Calu3 (cell line): ENCODE data around the gene CCT6A. TPM values are rescaled to one million over a fixed set of nuclear protein-coding genes. Genes with fewer than 3 reads are reported as not detected.
"Not testable (repeated sequence)": the region's sequence is repeated elsewhere in the genome, so short reads cannot be mapped to it uniquely, and the experiment has no call there.

ENCODE experiments used
- BruUV-seq: library from RNA; stranded (reverse); fragments of 400-500 nt; replicated peaks from 2 replicates; lab custom pipeline; 2021; lab: Mats Ljungman, UMichigan
- CTCF ChIA-PET: fragments of 300-600 bp; sonication (Branson Sonifier 250); formaldehyde crosslinking; loops from one replicate; lab custom pipeline; 2022; ENCODE audit warnings: antibody characterized with exemption; lab: Charles Lee
- DNase-seq: peaks from one replicate; pipeline ENCODE4 v3.0.0; 2022
- H3K27ac Mint-ChIP-seq: one replicate; pipeline ENCODE4 v1.8.0; 2022; ENCODE audit warnings: mixed read lengths; ENCODE audit not compliant: unreplicated experiment
- H3K27me3 Mint-ChIP-seq: one replicate; pipeline ENCODE4 v1.8.0; 2022; ENCODE audit warnings: mixed read lengths; ENCODE audit not compliant: unreplicated experiment
- H3K36me3 Mint-ChIP-seq: one replicate; pipeline ENCODE4 v1.8.0; 2022; ENCODE audit warnings: mild to moderate bottlenecking, moderate library complexity, mixed read lengths; ENCODE audit not compliant: insufficient read depth, unreplicated experiment
- H3K4me1 Mint-ChIP-seq: one replicate; pipeline ENCODE4 v1.8.0; 2022; ENCODE audit warnings: mild to moderate bottlenecking, low read depth, mixed read lengths; ENCODE audit not compliant: unreplicated experiment
- H3K4me3 Mint-ChIP-seq: one replicate; pipeline ENCODE4 v1.8.0; 2022; ENCODE audit warnings: mild to moderate bottlenecking, low read depth, moderate library complexity, mixed read lengths; ENCODE audit not compliant: unreplicated experiment
- H3K9me3 Mint-ChIP-seq: one replicate; pipeline ENCODE4 v1.8.0; 2022; ENCODE audit warnings: low read depth, mixed read lengths; ENCODE audit not compliant: unreplicated experiment
- intact Hi-C: fragments of 100-400 bp; cut with micrococcal nuclease; formaldehyde crosslinking; loops from one replicate; pipeline ENCODE4 v1.10.0; 2022; ENCODE audit not compliant: unreplicated experiment
- total RNA-seq: library from RNA; stranded (reverse); gene quantifications from 2 replicates; pipeline ENCODE4 v1.2.3, GENCODE V29; 2022
- TF ChIP-seq, protein P1 (sequence below): fragments of 200-600 bp; IDR thresholded peaks from one replicate; pipeline ENCODE4 v1.8.0; 2022; ENCODE audit warnings: antibody characterized with exemption; ENCODE audit not compliant: unreplicated experiment

The CCT6A gene
- total RNA-seq, 1 experiment from 2014 or later = 421 TPM

DNA sequence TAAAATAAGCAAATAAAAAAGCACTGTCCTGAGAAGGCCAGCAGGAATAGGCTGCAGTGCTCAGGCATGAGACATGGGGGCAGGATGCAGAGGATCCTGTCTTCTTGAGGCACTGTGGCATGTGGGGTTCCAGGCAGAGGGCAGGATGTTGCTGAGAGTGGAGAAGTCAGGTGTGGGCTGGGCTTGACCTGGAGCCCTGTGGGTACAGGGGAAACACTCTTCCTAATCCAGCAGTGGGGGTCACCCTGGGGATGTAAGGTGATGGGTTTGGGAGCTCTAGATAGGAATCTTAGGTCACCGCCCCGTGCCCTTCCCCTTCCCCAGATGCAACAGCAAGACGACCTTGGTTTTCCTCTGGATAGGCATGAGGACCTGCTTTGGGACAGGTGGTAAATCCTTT lies 26.1 kb downstream of the CCT6A start:
- Mint-ChIP-seq H3K4me3 (no peak overlapping the region), H3K36me3 (peaks cover 55% of the 10 kb centered on the region), H3K27me3 (no peaks in the 10 kb centered on the region), H3K9me3 (no peaks in the 10 kb centered on the region), H3K4me1 (peaks cover 16% of the 10 kb centered on the region), H3K27ac (no peak overlapping the region)
- BruUV-seq = no TSS peak
- CTCF ChIA-PET = no interaction called here
- TF ChIP-seq, protein P1, sequence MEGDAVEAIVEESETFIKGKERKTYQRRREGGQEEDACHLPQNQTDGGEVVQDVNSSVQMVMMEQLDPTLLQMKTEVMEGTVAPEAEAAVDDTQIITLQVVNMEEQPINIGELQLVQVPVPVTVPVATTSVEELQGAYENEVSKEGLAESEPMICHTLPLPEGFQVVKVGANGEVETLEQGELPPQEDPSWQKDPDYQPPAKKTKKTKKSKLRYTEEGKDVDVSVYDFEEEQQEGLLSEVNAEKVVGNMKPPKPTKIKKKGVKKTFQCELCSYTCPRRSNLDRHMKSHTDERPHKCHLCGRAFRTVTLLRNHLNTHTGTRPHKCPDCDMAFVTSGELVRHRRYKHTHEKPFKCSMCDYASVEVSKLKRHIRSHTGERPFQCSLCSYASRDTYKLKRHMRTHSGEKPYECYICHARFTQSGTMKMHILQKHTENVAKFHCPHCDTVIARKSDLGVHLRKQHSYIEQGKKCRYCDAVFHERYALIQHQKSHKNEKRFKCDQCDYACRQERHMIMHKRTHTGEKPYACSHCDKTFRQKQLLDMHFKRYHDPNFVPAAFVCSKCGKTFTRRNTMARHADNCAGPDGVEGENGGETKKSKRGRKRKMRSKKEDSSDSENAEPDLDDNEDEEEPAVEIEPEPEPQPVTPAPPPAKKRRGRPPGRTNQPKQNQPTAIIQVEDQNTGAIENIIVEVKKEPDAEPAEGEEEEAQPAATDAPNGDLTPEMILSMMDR = no peak
- intact Hi-C loops = loop anchor here (10.0 kb wide), 1 partner anchor 333 kb away; no protein-coding TSS in a partner anchor
- no peak for DNase-seq

DNA sequence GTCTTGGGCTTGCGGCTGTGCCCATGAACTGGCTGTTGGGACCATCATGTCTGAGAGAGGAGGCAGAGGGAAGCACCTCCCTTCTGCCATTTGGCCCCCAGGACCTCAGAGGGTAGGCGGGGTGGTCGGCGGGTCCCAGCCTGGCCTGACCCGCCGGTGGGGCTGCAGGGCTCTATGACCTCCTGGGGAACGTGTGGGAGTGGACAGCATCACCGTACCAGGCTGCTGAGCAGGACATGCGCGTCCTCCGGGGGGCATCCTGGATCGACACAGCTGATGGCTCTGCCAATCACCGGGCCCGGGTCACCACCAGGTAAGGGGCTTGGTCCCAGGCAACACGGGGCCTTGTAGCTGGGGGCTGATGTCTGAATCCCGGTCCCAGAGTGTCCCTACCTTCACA lies 26.6 kb downstream of the CCT6A start:
- no TSS peak for BruUV-seq
- intact Hi-C loops = loop anchor here (10.0 kb wide), 1 partner anchor 333 kb away; no protein-coding TSS in a partner anchor
- no peak overlapping the region for H3K4me3 Mint-ChIP-seq
- CTCF ChIA-PET = no interaction called here
- no peaks in the 10 kb centered on the region for H3K27me3 Mint-ChIP-seq
- no peaks in the 10 kb centered on the region for H3K9me3 Mint-ChIP-seq
- H3K4me1 Mint-ChIP-seq = peaks cover 16% of the 10 kb centered on the region
- TF ChIP-seq, protein P1 = no peak
- no peak for DNase-seq
- peaks cover 61% of the 10 kb centered on the region for H3K36me3 Mint-ChIP-seq
- no peak overlapping the region for H3K27ac Mint-ChIP-seq

- intact Hi-C loops = loop anchor here (10.0 kb wide), 1 partner anchor 335 kb away; no protein-coding TSS in a partner anchor
- H3K36me3 Mint-ChIP-seq = peaks cover 68% of the 10 kb centered on the region
Observed at GRCh38 chr7:56079450-56080185, 28.1 kb downstream of the CCT6A start.

DNA sequence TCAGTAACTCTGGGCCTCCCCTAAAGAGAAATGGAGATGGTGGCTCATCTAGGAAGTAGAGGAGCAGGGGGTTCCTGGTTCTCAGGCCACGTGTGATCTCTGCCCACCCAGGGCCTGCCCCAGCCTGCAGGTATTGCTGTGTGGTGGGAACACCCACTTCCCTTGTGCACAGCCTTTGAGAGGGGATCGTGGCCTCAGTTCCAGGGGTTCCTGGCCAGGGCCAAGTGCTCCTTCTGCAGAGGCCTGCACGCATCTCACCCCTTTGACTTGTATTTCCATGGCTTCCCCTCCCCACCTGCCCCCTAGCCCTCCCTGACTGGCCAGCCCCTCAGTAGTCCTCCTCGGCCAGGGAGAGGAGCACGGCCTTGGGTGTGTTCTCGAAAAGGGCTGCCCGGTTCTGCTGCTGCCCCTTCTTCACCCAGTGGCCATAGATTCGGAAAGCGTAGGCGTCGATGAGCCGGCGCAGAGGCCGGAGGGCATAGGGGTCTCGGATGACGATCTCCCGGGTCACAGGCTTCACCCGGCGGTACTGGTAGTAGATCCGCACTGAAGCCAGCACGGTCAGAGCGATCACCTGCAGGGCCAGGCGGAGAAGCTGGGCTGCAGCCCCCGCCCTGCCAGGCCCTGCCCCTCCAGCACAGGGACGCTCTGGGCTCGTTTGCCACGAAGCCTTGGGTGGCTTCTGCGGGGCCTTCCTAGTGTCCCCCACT lies 29.3 kb downstream of the CCT6A start:
- CTCF ChIA-PET, DNase-seq, H3K9me3 Mint-ChIP-seq, H3K4me3 Mint-ChIP-seq, H3K27ac Mint-ChIP-seq, intact Hi-C loops, H3K27me3 Mint-ChIP-seq, BruUV-seq, H3K4me1 Mint-ChIP-seq: not testable (repeated sequence)
- peaks cover 67% of the 10 kb centered on the region for H3K36me3 Mint-ChIP-seq

More at GRCh38 chr7:56079450-56080185, 28.1 kb downstream of the CCT6A start:
- no peak for DNase-seq
- Mint-ChIP-seq H3K9me3 (no peaks in the 10 kb centered on the region), H3K4me1 (peaks cover 7% of the 10 kb centered on the region), H3K4me3 (no peak overlapping the region), H3K27me3 (no peaks in the 10 kb centered on the region), H3K27ac (no peak overlapping the region)
- no TSS peak for BruUV-seq
- TF ChIP-seq, protein P1 = no peak
- CTCF ChIA-PET = interaction anchor here (0.7 kb wide), 1 partner anchor 11 kb away, joined by 8 read pairs; no protein-coding TSS in a partner anchor
